HG03460 (cell line): Measurements from ENCODE around the gene KRT7.
"Not testable (repeated sequence)": the region's sequence is repeated elsewhere in the genome, so short reads cannot be mapped to it uniquely, and the experiment has no call there.

Source experiments
- ATAC-seq: cut with Tn5 transposase; IDR thresholded peaks from one replicate; pipeline ENCODE4 v1.9.1; 2021; ENCODE audit not compliant: unreplicated experiment

KRT7 gene

DNA sequence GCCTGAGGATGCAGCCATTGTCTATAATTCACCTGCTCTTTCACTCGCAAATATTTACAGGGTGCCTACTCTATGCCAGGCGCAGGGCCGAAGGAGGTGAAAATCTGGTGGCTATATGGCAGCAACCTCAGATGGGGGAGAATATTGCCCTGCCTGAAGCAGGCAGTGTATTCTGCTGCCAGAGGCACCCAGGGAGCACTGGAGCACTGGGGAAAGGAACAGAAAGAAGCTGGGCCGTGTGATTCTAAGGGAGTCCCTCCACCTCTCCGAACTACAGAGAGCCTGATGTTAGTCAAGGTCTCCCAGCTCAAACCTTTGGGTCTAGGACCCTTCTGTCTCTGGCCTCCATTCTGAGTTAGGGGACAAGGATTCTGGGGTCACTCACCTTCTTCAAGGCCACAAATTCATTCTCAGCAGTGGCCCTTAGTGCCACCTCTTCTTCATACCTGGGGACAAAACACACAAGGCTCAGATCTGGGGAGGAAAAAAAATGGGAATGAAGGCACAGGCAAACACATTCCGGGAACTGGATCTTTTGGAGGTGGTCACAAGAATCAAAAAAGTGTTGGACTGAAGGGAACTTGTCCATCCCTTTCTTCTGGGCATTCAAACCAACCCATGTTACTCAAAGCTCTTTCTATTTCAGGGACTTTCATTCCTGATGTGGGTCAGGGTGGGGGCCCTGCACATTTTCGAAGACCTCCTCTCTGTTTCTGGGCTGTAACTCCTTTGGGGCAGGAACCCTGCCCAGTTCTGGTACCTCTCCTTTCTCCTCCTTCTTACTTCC, 22.1 kb downstream of the KRT7 start:
- ATAC-seq = no peak

DNA sequence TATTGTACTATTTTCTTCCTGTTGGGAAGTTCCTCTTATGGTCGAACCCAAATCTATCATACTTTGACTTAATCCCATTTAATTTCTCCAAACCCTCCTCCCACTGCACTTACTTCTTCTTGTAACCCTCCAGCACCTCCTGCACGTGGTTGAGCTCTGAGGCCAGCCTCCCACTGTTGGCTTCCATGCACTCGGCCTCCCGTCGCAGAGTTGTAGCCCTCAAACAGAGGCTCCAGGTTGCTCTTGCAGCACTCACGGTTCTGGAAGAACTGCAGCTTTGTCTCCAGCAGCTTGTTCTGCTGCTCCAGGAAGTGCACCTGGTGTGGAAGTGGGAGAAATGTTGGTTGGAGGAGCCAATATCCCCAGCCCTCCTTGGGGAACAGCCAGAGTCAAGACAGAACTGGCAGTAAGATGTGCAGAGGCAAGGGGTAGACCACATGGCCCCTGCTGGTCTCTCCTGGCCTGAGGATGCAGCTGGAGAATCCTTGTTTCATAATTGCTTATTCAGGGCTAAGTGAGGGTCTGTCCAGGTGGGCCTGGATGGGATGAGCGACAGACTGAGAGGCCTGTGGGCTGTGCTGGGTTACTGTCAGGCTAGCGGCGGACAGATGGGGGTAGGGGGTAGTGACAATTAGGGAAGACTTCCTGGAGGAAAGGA, 23.0 kb downstream of the KRT7 start:
- ATAC-seq = no peak

DNA sequence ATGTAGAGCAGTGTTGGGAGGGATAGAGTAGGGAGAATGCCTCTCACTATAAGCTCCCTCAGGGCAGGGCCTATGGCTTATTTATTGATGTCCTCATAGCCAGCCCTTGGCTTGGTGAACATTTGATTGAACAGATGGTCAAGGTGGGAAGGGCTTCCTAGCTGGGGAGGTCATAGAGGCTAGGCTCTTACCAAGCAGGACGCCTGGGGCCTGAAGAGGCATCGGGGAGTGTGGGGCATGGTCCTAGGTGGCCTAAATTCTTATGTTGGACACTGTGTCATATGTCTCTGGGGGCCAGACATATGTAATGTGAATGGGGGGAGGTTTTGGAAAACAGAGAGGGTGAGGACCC, 23.5 kb downstream of the KRT7 start:
- no peak for ATAC-seq

DNA sequence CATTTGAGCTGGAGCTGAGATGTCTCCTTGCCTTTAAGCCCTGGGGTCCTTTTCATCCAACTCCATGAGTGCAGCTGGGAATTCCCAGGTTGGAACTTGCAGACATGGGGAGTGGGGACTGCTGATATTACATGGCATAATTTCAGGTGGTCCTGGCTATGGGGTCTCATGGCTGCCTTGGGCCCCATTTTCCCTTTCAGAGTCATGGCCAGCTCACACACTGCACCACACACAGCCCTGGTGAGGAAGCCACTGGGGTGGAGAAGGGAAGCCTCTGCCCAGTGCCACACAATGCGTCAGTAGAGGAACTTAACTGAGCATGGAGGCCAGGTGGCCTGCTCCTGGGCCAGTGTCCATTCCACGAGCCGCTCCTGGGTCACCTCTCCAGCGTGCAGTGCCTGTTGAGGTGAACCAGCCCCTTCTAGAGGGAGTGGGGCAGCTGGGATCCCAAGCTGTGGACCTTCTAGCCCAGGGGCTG, 24.1 kb downstream of the KRT7 start:
- no peak for ATAC-seq

DNA sequence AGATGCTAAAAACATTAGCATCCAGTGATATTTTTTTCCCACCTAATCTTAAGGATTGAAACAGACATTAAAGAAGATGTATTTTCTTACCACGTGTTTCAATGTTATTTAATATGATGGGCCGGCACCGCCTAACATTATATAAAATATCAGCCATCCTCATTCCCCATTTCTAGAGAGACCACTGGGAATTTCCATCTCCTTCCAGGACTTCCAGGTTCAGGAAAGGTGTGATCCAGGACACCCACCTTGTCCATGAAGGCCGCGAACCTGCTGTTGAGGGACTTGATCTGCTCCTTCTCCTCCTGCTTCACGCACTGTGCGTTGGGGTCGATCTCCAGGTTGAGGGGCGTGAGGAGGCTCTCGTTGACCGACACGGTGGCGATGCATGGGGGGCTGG, 24.9 kb downstream of the KRT7 start:
- not testable (repeated sequence) for ATAC-seq

DNA sequence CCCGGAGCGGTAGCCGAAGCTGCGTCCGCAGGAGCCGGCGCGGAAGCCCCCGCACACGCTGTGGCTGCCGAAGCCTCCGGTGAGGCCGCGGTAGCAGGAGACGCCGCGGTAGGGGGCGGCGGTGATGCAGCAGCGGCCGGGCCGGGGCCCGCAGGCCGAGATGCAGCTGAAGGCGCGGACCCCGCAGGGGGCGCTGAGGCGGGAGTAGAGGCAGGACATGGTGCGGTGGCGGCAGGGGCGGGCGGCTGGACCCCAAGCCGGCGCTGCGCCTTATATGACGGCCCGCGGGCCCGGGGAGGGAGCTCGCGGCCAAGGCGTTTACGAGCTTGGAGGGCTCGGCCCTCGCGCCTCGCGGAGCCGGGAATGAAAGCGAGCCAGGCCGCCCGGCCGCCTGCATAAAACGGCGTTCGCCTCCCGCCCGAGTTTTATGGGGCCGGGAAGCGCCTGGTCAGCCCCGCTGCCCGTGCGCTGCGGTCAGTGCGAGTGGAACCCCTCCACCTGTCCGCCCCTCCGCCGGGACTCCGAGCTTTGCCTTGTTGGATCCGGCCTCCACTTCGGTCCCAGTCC, 25.4 kb downstream of the KRT7 start:
- ATAC-seq = no peak

DNA sequence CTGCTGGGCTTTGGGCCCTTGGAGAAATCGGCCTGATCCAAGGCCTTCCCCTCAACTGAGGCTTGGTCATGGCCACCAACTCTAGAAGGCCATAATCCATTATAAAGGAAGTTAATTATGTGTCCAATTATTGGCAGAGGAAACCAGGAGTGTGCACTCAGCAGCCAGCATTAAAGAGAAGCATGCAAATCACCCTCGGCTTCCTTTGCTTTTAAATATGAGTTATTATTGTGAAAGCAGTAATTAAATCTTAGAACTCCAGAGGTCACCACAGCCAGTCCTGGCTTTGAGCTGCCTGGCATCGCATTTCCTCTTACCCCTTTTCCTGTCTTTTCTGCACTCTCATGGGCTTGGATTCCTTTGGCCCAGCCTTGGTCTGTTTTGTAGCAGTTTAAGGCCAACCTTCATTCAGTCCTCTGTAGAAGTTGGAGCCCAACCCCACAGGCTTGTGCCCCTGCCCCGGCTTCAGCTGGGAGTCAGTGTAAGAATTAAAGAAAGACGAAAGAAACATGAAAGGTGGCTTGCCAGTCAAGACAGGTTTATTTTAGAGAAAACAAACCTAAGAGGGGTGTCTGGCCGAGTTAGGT, 26.7 kb downstream of the KRT7 start:
- no peak for ATAC-seq

DNA sequence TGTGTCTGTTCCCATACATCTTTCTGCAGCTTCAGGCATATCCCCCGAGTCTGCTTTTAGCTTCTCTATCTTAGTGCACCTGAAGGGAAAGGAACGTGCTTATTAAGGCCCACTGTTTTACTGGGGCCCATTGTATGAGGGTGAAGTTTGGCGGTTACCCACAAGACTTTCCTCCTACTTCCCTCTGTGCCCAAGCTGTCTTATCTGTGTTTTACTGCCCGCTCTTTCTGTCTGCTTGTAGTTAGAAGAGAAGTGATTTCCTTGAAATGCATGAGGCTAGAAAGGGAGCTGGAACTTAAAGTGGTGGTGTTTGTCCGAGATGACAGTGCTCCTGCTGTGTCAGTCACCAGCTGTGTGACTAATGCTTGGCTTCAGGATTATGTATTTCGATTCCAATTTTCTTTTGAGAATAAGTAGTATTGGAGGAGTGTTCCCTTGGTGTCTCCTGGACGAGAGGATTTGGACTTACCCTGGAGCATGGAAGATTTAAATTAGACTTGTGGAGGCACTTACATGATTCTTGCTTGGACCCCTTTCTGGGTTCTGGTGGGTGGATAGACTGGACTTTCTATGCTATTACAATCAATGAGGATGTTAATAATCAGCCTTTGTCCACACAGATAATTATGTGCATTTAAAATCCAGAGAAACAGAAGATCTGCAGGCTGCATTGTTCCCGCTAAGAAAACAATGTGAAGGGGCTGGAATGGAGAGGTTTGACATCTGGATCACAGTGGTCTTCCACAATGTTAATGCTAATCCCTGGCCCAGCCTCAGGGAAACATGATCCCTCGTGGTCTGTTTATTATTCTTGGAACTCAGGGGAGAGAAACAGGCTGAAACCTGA, 27.5 kb downstream of the KRT7 start:
- ATAC-seq = no peak

DNA sequence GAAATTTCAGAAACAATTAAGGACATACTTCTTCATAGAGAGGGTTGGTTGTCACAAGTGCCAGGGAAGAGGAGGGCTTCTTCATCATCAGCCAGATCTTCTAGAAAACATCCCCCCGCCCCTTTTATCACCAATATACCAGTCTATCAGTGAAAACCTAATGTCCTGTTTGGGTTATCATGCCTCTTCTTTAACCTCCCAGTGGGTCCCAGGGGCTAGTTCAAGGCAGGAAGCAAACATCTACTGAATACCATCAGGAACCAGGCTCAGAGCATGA, 28.1 kb downstream of the KRT7 start:
- ATAC-seq = no peak

DNA sequence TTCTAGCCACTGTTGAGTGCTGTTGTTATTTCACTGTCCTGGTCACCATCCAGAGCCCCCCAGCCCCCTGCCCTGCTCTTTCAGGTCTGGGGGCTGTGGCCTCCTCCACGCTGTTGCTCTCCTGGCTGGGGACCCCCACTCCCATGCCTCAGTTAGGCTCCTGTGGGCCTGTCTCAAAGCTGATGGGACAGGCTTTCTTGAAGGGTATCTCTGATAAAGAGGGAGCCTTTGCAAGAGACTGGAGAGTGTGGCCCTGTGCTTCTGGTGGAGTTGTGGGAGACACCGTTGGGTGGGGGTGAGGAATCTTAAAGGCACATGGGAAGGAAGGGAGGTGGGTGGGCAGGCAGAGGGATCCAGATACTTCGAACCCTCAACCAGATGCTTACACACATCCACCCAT, 29.2 kb downstream of the KRT7 start:
- no peak for ATAC-seq

DNA sequence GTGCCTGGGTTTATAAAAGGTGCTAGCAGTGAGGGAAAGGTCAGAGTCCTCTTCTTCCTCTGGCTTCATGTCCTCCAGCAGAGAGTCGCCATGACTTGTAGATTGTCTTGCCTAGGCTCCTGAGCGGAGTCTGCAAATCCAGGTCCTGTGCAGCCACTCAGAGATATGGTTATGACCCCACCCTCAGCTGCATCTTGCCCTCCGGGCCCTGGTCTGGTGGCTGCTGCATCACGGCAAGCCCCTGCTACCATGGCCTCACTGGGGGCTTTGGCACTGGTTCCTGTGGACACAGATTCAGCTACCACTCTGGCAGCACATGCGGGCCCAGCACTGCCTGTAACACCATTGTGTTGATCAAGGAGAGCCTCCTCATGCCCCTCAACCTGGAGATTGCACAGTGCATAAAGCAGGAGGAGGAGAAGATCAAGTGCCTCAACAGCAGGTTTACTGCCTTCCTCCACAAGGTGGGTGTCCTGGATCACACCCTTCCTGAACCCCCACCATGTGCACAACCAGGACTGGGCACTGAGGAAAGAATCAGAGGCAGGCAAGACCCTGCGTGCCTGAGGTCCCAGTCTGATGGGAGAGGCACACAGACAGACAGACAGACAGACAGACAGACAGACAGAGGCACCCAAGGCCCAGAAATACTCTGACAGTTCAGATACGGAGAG, 30.9 kb downstream of the KRT7 start:
- no peak for ATAC-seq

DNA sequence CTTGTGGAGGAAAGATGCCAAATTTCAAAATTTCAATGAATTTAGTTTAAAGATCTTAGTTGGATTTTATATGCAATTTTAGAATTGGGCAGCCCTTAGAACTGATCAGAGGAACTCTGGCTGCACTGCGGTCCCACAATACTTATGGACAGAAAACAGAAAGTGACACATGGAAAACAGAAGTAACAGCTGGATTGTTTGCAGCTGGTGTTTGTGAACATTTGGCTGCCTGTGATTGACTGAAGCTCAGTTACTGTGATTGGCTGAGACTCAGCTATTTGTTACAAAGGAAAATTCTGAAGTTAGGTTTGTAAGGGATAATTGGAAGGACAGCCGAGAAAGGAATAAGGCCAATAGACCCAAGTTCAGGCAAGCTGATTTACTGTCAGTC, 31.4 kb downstream of the KRT7 start:
- ATAC-seq = no peak

DNA sequence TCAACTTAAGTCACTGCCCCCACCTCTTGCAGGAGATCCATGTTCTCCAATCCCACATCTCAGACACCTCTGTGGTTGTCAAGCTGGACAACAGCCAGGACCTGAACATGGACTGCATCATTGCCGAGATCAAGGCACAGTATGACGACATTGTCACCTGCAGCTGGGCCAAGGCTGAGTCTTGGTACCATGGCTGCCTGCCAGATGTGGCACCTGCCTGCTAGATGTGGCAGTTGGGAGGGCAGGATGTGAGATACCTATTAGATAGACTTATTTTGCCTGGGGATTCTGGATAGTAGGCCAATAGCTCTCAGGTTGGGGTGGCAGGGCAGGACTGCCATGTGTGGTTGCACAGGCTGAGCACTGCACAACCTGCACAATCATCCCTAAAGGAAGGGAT, 33.5 kb downstream of the KRT7 start:
- no peak for ATAC-seq

DNA sequence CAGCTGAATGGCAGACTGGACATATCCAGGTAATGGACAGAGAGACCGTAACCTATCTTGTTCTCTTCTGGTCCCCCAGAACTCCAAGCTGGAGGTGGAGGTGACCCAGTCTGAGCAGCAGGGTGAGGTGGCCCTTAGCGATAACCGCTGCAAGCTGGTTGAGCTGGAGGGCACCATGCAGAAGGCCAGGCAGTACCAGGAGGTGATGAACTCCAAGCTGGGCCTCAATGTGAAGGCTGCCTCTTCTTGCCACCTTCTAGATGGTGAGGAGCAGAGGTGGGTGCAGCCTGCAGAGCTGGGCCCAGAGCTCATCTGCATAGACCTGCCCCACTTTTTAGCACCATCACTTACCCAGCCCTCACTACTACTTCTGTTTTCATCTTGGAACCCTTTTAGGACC, 34.2 kb downstream of the KRT7 start:
- no peak for ATAC-seq

DNA sequence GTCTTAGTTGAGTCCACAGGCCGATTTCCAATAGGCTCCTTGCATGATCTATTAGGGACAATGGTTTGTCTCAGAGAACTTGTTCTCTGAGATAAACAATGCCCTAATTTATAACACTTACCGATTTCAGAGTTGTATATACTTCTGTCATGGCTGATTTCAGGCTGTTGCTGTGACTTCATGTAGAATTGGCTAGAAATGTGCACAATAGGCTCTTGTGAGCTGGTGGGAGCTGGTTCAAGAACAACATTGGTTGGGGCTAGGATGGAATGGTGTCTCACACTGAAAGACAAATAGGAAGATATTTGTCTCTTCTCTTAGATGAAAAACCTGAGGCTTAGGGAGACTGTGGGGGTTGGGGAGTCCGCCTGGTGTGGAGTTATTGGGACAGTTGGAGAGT, 34.7 kb downstream of the KRT7 start:
- ATAC-seq = no peak

DNA sequence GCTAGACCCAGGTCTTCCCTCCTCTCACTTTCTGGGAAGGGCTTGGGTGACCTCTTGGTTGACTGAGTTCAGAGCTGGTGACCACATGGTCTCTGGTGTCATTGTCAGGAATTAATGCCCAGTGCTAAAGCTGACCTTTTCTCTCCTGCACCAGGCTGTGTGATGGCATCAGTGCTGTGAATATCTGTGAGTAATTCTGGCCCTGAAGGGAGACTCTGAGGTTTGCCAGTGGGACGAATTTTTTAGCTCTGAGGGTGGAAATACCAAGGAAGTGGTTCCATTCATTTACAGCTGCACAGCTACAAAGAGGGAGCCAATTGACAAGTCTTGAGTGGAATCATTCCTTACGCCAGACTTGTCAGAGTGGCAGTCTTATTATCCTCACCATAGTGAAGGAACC, 35.2 kb downstream of the KRT7 start:
- ATAC-seq = no peak

DNA sequence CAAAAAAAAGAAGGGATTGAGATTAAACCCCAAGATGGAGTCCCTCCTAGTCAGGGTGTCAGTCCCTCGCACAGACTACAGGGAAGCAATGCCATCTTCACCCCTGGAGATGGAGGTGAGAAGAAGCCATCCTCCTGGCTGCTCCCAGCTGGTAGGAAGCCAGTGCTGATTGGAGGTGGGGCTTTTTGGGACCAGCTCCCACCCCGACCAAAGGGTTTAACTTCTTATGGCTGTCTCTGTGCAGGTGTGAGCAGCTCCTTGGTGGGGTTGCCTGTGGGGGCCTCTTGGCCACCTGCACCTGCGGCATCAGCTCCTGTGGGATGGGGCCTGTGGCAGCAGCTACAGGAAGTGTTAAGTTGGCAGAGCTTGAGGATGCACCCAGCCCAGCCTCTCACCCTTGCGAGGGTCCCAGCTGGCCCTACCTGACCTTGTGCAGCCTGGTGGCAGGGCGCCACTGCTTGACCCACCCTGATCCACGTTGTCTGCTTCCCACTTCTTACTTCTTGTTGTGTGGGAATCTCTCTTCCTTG, 37.6 kb downstream of the KRT7 start:
- ATAC-seq = no peak

DNA sequence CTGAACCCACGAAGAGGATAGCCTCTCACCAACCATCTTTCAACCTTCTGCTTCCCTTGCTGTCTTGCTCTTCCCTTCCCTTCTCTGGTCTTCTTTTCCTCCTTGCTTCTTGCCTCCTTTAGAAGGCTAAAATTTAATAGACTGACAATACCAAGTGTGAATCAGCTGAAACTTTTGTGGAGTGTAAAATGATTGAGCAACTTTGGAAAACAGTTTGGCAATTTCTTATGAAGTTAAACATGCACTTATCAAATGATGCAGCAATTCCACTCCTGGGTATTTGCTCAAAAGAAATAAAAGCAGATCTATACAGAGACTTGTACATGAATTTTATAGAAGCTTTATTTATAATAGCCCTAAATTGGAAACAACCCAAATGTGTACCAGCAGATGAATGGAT, 38.1 kb downstream of the KRT7 start:
- no peak for ATAC-seq

DNA sequence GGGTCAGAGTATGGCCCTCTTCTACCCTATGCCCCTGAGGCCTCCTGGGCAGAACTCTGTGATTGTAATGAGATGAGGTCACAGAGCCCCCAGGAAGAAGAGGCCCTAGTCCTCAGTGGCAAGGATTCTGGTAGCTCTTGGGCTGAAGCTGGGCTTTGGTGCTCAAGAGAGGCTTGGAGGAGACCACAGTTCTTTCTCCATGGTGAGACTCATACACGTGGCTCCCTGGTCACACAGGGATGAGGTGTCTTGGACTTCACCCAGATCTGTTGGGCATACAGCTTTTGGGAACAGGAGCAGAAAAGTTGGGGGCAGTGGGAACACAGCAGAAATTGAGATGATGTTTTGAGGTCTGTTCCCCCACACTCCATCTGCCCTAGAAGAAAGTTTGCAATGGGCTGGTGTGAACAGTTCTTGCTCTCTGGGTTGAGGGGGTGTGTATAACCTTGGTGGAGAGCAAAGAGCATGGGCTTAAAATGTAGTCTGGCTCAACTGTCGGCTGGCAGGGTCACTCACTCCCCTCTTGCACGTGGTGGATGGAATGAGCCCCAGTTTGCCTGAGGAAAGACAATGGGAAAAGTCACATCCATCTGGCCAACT, 41.6 kb downstream of the KRT7 start, which contains the start of gene KRT86:
Gene KRT86 (plus strand): TSS at position 125 of the 600 bp plus-strand sequence. CDS start 27,272 bp downstream, outside the sequence.
- no peak for ATAC-seq

DNA sequence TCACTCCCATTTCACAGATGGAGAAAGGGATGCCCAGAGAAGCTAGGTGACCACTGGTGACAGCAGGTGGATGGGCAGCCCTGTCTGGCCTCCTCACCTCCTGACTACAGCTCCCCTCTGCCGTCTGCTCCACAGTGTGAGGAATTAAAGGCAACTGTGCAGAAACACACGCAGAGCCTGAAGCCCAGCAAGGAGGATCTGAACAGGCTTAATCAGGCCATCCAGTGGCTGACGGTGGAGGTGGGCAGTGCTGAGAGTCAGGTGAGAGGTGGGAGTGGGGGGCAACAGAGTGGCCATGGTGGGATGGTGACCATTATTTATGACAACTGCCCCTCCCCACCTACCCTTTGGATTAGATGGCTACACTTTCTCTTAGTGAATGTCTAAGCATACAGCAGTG, 42.6 kb downstream of the KRT7 start:
- ATAC-seq = no peak
